ENCODE measurements around the gene SCP2. TPM values are rescaled to one million over a fixed set of nuclear protein-coding genes. Genes with fewer than 3 reads are reported as not detected.
A peak's percentile ranks its signal among the peaks of the same experiment; 100 is the strongest.

SCP2 gene
- total RNA-seq, 1 donor = 26.1 TPM

GRCh38 chr1:53026254-53026653 is 99.2 kb downstream of the SCP2 start:
- no peak for DNase-seq (ENCODE audit: low read depth in 2 of 3, low spot score in 2 of 3)

- no peak for DNase-seq (ENCODE audit: low read depth in 2 of 3, low spot score in 2 of 3)
Measured at GRCh38 chr1:53031732-53032131, 104.7 kb downstream of the SCP2 start.

DNA sequence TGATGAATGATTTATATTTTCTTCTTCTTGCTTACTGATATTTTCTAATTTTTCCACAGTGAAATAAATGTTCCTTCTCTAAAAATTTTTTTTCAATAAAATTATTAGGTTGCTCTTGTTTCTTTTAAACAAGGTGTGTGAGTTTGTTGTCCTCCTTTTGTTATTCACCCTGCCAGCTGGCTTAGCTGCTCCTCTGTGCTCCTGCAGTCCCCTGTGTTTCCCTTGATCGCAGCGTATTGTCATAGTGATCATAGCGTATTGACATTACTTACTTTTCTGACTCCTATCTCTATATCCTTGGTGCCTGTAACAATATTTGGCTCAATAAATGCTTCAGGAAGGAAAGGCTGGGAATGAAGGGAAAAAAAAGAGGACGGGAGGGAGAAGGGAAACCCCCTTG is 110.1 kb downstream of the SCP2 start:
- no peak for DNase-seq (ENCODE audit: low read depth in 2 of 3, low spot score in 2 of 3)

DNA sequence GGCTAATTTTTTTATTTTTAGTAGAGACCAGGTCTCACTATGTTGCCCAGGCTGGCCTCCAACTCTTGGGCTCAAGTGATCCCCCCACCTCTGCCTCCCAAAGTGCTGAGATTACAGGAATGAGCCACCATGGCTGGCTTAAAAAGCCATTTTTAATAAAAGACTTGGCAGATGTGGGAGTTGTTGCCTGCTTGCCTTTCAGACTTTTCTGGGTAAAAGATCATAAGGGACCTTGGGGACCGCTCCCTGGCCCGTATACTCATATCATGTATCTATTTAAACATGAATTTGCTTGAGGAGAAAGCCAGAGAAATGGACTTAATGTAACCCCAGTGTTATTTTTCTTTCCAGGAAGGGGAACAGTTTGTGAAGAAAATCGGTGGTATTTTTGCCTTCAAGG is 111.5 kb downstream of the SCP2 start:
- no peak for DNase-seq (ENCODE audit: low read depth in 2 of 3, low spot score in 2 of 3)

- DNase-seq (ENCODE audit: low read depth in 2 of 3, low spot score in 2 of 3) = no peak
Measured at GRCh38 chr1:53043271-53043670, 116.2 kb downstream of the SCP2 start.

DNA sequence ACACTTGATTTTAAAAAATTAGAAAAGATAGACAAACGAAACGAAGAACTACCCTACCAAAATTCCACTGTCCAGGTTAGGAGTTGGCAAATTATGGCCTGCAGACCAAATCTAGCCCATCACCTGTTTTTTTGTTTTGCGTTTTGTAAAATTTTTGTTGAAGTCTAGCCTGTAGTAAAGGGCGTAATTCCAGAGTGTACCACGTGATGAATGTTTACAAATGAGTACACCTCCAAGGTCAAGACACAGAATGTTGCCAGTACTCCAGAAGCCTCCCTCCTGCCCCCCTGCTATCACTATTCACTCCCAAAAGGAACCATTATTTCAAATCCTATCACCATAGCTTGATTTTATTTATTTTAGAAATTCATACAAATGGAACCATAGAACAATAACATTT is 117.8 kb downstream of the SCP2 start:
- DNase-seq (ENCODE audit: low read depth in 2 of 3, low spot score in 2 of 3) = no peak

GRCh38 chr1:53046930-53047329 is 119.9 kb downstream of the SCP2 start:
- DNase-seq (ENCODE audit: low read depth in 2 of 3, low spot score in 2 of 3) = no peak

DNA sequence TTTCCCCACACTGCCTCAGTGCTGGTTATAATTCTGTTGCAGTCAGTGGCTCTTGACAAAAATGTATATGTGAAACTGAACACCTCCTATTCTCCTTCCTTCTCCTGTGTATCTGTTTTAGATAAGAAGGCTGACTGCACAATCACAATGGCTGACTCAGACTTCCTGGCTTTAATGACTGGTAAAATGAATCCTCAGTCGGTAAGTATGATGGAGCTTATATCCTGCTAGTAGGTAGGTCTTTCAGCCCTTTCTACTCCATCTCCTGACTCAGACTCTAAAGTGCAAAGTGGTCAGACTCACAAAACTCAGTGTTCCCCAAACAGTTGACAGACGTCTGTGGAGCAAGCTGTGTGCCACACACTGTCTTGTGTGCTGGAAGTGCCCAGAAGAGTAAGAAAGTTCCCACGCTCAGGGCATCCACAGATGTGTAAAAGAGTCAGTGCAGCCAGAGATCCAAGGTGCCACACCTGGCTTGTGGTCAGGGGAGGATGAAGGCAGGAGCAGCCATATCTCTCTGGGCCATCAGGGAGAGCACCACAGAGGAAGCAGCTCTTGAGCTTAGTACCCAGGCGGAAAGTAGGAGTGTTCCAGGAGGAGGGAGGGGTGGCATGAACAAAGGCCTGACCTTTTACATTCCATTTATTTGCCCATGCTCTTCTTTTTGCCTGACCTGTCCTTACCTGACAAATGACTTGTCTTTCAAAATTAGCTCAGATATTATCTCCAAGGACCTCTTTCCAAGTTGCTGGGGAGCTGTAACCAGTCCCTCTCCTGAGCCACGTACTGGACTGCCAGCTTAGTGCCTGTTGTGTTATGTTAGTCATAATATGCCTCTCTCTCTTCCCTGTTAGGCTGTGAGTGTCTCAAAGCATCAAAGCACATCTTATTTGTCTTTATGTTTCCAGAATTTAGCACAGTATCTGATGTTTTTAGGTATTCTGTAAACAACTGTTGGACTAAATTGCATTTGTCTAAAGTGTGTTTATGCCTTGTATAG is 121.0 kb downstream of the SCP2 start:
- DNase-seq (ENCODE audit: low read depth in 2 of 3, low spot score in 2 of 3) = no peak

DNA sequence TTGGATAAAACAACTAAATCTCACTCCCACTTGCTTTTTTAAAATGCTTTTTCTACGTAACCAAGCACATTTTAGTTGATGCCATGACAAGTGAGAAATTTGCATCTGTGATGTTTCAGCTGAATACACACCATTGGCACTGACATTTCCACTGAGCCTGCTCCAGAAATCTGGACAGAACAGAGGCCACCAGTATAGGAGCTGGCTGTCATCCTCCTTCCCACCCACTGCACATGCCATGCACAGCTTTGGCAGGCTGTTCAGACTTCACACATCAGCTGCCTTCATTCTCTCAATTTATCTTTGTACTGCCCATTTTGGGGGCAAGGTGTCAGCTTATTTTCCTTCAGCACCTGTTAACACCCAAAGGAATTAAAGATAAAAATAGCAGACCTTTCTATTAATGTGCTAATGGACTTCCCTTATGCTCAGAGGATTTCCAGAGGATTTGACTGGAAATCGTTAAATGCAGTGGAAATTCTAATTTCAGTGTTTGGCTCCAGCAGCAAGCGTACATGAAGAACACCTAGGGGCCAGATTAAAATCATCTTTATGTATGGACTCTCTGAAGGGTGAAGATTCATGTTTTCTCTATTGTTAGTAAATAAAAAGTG is 122.0 kb downstream of the SCP2 start:
- DNase-seq (ENCODE audit: low read depth in 2 of 3, low spot score in 2 of 3) = no peak

DNA sequence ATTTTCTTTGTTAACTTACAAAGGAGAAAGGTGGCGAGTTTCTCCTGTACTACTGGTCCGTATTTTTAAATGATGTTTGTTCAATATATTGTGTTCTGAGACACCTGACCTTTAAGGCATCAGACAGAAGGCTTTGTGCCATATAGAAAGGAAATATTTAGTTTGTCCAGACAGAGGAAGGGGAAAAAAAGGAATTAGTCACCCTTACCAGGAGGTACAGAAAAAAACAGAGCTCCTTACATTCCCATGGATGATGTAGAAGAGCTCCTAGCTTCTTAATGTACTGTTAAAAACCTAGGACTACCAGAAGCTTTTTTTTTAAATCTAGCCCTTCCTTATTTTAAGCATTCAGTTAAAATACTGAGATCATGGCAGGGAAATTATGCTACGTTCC is 122.5 kb downstream of the SCP2 start:
- no peak for DNase-seq (ENCODE audit: low read depth in 2 of 3, low spot score in 2 of 3)

DNA sequence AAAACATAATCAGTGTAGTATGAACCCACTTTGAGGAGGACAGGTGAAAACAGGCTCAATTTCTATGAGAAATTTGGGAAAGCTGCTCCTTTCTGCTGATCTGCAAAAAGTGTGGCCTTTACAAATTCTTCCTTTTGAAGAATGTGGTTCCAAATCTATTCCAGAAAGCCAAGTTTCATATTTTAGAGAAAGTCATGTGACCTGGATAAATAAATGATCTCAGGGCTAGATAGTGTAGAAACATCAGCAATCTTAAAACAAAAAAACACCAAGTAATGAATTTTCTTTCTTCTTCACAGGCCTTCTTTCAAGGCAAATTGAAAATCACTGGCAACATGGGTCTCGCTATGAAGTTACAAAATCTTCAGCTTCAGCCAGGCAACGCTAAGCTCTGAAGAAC is 123.2 kb downstream of the SCP2 start:
- DNase-seq (ENCODE audit: low read depth in 2 of 3, low spot score in 2 of 3) = no peak

GRCh38 chr1:53051676-53052075 is 124.6 kb downstream of the SCP2 start:
- no peak for DNase-seq (ENCODE audit: low read depth in 2 of 3, low spot score in 2 of 3)

- no peak for DNase-seq (ENCODE audit: low read depth in 2 of 3, low spot score in 2 of 3)
Measured at GRCh38 chr1:53057127-53057526, 130.1 kb downstream of the SCP2 start.

- no peak for DNase-seq (ENCODE audit: low read depth in 2 of 3, low spot score in 2 of 3)
Measured at GRCh38 chr1:53060579-53060978, 133.5 kb downstream of the SCP2 start.

GRCh38 chr1:53061123-53061858 is 134.2 kb downstream of the SCP2 start:
- DNase-seq (ENCODE audit: low read depth in 2 of 3, low spot score in 2 of 3) = peak in 1 of 3 donors; percentile 16

DNA sequence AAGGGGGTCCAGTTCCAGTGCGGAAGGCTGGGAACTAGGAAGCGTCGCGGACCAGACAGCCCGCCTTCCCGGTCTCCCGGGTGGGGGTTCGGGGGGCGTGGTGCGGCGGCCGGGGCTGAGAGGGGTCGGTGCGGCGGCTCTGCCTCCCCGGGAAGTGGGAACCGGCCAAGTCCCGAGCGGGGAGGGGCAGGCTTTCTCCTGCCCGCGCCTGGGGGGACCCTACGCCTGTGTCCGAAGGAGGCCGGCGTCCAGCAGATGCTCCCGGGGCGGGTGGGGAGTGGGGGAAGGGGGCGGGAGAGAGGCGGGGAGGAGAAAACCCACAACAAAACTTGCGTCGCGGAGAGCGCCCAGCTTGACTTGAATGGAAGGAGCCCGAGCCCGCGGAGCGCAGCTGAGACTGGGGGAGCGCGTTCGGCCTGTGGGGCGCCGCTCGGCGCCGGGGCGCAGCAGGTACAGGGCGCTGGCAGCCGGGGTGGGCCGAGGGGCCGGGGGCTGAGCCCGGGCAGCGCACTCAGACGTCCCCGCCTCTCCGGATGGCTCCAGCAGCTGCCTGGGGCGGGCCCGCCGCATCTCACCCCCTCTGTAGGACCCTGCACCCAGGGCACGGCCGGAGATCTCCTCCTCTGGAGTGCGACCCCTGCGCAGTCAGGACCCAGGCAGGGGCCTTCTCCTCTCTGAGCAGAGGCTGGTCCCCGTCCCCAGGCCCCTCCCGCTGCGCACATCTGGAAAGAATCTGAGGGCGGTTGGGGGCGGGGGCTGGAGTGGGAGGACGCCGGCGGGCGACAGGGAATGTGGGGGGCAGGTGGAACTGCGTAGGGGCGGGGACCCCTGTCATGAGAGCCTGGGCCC is 135.0 kb downstream of the SCP2 start, which contains the start of gene PODN:
TSS of gene PODN (plus strand) at position 355 of the 849 bp plus-strand sequence. CDS start 7,643 bp downstream, outside the sequence.
- peak in 1 of 3 donors; percentile 27 for DNase-seq (ENCODE audit: low read depth in 2 of 3, low spot score in 2 of 3)

GRCh38 chr1:53062708-53063591 is 135.9 kb downstream of the SCP2 start:
- DNase-seq (ENCODE audit: low read depth in 2 of 3, low spot score in 2 of 3) = peak in 1 of 3 donors; percentile 8

GRCh38 chr1:53063744-53064515 is 136.9 kb downstream of the SCP2 start:
- DNase-seq (ENCODE audit: low read depth in 2 of 3, low spot score in 2 of 3) = no peak
